Measurements from ENCODE around the gene PLA2G6.

DNA sequence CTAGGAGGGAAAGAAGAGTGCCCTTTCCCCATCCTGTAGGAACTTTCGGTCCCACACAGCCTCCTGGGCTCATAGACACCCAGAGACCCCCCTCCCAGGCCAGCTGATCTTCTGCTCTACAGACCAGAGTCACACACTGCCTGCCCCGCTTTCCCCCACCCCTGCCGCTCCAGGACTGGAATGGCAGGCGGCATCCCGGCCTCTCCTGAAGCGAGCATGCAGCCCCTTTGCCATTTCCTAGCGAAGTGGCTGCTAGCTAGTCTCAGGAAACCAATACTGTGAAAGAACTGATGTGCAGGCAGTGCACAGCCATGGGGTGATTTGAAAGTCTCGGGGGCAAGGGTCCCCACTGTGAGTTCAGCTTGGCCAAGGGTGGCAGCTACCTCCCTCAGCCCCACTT, 116.1 kb downstream of the PLA2G6 start:
- TF ChIP-seq, protein P1, sequence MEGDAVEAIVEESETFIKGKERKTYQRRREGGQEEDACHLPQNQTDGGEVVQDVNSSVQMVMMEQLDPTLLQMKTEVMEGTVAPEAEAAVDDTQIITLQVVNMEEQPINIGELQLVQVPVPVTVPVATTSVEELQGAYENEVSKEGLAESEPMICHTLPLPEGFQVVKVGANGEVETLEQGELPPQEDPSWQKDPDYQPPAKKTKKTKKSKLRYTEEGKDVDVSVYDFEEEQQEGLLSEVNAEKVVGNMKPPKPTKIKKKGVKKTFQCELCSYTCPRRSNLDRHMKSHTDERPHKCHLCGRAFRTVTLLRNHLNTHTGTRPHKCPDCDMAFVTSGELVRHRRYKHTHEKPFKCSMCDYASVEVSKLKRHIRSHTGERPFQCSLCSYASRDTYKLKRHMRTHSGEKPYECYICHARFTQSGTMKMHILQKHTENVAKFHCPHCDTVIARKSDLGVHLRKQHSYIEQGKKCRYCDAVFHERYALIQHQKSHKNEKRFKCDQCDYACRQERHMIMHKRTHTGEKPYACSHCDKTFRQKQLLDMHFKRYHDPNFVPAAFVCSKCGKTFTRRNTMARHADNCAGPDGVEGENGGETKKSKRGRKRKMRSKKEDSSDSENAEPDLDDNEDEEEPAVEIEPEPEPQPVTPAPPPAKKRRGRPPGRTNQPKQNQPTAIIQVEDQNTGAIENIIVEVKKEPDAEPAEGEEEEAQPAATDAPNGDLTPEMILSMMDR (IDR thresholded peaks at IDR 0.05 in 2 of 3, conservative IDR thresholded peaks at IDR 0.05 in 1 of 3; ENCODE audit: borderline replicate concordance in 1 of 3, insufficient read depth in 1 of 3, low read depth in 2 of 3, low read length in 2 of 3): no peak
- TF ChIP-seq POLR2A (IDR thresholded peaks at IDR 0.05; ENCODE audit: borderline replicate concordance, extremely low read depth, insufficient read depth, insufficient read length) (no peak), SP1 (IDR thresholded peaks at IDR 0.05; ENCODE audit: low read depth) (no peak), TCF7L2 (IDR thresholded peaks at IDR 0.05; ENCODE audit: borderline replicate concordance, extremely low read depth, insufficient read depth, insufficient read length) (no peak), EZH2phosphoT487 (IDR thresholded peaks at IDR 0.05; ENCODE audit: borderline replicate concordance) (no peak), SRF (IDR thresholded peaks at IDR 0.05; ENCODE audit: low read depth) (no peak)
- TF ChIP-seq, protein P2, sequence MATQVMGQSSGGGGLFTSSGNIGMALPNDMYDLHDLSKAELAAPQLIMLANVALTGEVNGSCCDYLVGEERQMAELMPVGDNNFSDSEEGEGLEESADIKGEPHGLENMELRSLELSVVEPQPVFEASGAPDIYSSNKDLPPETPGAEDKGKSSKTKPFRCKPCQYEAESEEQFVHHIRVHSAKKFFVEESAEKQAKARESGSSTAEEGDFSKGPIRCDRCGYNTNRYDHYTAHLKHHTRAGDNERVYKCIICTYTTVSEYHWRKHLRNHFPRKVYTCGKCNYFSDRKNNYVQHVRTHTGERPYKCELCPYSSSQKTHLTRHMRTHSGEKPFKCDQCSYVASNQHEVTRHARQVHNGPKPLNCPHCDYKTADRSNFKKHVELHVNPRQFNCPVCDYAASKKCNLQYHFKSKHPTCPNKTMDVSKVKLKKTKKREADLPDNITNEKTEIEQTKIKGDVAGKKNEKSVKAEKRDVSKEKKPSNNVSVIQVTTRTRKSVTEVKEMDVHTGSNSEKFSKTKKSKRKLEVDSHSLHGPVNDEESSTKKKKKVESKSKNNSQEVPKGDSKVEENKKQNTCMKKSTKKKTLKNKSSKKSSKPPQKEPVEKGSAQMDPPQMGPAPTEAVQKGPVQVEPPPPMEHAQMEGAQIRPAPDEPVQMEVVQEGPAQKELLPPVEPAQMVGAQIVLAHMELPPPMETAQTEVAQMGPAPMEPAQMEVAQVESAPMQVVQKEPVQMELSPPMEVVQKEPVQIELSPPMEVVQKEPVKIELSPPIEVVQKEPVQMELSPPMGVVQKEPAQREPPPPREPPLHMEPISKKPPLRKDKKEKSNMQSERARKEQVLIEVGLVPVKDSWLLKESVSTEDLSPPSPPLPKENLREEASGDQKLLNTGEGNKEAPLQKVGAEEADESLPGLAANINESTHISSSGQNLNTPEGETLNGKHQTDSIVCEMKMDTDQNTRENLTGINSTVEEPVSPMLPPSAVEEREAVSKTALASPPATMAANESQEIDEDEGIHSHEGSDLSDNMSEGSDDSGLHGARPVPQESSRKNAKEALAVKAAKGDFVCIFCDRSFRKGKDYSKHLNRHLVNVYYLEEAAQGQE (IDR thresholded peaks at IDR 0.05; ENCODE audit: low read depth): no peak
